Stimulated activated CD4-positive, alpha-beta T cell treated with anti-CD3 and anti-CD28 coated beads, Interleukin-1b, Interleukin-23, amount 100 ng/mL, for 24 hours (primary cell): Measurements from ENCODE around the gene COBL.
A peak's percentile ranks its signal among the peaks of the same experiment; 100 is the strongest.

ENCODE experiments used
- DNase-seq, 4 experiments: peaks; one replicate each; pipeline ENCODE4 v3.0.0-alpha.2; 2020; ENCODE audit warnings: low read depth in 4 of 4, low spot score in 1 of 4

The COBL gene

DNA sequence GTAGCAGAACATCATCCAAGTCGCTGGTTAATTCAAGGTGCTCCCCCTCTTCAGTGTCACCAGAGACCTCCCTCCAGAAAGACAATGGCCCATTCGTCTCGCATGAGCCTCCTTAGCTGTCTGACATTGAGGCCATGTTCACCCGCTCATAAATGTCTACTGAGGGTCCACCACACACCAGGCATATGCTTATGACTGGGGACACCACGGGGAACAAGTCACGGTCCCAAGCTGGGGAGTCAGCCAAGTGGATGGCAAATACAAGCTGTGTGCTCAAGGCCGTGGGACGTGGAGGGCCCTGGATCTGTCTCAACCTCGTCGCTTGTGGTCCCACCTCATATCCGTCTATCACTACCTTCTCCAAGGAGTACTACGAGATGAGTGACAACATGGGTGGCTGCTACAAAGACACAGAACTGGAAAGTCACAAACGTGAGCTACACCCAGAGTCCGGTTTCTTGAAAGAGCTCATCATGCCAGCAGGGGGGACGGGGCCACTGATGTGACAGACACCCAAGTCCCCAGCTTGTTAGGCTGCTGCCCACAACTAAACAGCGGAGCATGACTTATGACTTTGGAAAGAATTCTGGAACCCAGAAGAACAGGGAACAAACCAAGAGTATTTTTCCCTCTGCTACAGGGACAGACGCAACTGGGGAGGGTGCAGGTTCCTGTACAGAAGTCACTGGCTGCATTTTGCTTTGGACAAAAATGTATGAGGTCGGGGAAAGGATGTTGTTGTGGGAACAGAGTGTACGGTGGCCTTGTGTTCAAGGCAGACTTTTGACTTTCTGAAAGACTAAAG, 189.6 kb downstream of the COBL start:
- no peak for DNase-seq

DNA sequence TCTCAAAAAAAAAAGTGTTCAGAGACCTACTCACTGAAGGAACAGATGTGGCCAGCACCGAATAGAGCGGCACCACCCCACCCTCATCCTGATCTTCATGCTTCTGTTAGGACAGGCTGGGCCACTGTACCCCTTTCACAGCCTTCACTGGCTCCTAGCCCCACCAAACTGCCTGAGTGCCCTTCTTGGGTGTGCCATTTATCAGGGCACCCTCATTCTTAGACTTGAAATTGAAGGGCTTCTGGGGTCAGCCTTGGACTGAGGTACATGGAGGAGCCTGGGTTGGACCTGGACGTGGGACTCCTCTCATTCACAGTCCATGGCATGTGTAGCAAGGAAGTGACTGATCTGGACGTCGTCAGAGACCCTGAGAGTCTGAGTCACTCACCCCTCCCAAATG, 190.3 kb downstream of the COBL start:
- DNase-seq = no peak

DNA sequence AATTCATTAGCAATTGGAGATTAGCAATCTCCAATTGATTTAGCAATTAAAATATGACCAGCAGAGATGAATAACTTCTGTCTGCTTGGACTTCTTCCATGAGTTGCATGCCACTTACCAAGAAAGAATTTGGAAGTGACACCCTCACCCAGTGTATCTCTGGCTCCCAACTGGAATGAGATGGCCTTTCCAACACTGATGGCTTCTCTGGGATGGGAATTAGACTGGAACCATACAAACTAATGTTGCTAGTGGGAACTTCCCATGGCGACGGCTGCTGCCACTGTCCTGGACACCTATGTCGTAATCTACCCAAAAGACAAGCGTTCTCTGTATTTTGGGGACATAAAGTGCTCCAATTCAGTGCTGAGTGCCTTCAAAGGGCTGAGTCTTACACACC, 192.3 kb downstream of the COBL start:
- no peak for DNase-seq

DNA sequence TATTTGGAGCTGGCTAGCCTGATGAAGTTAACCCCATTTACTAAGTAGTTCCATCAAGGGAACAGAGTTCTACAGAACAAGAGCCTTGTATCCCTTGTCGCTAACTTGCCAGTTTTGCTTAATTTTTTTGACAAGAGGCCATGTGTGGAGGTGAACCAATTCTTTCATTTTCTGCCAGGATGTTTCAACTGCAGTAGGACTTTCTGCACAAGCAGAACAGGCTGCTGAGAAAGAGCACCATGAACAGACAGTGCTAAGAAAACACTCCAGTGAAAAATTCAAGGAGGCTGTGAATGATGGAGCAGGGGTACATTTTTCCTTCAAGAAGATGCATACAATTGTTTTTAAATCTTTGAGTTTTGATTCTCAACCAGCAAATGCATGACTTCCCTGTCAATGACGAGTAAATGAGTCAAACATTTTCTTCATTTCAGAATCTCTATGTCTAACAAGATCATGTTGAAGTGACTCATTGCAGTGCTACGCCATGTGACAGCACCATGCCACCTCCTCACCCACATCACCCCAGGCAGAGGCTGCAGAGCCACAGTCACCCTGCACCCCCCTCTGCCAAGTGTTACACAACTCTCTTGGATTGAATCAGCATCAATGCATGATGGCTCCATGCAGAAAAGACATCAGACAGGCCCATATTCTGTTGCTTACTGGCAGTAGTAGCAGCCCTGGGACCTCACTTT, 193.1 kb downstream of the COBL start:
- peak; percentile 36 to 68 (median 56) for DNase-seq

DNA sequence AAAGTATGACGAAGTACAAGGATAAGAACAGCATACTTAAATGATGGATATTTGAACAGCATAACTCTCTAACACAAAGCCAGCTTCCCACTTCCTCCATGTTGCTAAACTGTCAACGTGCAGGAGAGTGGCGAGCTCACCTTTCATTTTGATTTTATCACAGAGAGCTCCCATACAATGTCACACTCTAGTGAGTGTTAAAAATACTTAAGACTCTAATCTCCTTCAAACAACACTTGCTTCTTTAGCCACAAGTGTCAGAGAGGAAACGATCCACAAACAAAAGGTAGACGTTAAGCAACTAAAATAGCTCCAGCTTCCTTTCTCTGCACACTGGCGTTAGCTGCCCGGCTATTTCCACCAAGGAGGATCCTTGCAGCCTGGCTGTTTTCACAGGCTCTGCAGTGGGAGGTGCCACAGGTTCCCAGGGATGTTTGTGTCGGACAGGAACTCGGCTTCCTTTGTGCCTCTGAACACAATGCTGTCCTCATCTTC, 194.6 kb downstream of the COBL start:
- DNase-seq = no peak

DNA sequence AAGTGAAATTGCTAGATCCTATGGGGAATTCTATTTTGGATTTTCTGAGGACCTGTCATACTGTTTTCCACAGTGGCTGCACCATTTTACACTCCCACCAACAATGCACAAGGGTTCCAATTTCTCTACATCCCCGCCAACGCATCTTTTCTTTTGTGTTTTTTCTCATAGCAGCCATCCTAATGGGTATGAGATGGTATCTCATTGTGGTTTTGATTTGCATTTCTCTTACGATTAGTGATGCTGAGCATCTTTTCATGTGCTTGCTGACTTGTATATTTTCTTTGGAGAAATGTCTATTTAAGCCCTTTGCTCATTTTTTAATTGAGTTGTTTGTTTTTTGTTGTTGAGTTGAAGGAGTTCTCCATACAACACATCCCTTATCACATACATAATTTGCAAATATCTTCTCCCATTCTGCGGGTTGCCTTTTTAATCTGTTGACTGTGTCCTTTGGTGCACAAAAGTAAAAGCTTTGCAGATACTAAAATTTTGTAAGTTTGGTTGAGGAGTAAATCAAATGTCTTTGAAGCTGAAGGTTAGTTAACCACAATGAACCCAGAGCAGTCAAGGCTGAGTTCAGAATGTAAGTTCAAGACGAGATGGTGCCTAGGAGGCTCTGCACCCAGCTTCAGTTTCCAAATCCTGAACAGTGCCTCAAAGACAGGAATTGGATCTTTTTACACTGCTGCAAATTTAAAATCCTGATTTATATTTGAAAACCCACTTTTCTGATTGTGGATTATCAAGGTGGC, 195.4 kb downstream of the COBL start:
- no peak for DNase-seq

DNA sequence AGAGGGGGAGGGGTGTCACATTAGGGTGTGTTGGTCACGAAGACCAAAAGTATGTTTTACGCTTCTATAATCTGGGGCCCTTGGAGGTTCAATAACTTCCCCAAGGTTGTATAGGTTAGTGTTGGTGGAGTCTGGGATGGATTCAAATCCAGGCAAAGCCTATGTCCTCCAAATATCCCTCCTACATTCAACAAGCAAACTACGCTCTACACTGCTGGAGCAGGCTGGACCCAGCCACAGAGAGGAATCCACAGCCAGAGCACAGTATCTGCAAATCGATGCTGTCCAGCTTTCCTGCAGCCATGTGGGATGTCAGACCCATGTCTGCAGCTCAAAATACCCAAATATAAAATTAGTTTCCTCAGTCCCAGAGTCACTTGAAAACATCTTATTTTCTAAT, 198.0 kb downstream of the COBL start:
- no peak for DNase-seq

DNA sequence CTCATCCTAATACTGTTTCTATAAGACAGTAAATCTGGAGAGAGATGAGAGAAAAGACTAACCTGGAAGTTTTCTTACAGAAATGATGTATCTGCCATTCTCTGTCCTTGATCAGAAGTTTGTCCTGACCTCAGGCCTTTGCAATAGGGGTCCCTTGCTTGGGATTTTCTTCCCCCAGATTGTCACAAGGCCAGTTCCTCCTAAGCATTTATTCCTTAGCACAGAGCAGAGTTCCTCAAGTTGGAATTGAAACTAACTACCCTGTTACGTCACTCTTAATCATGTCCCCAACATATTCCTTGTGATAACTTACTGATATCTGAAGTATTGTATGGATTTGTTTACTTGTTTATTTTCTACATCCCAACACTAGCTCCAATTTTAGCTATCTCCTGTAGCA, 202.1 kb downstream of the COBL start:
- DNase-seq = no peak

DNA sequence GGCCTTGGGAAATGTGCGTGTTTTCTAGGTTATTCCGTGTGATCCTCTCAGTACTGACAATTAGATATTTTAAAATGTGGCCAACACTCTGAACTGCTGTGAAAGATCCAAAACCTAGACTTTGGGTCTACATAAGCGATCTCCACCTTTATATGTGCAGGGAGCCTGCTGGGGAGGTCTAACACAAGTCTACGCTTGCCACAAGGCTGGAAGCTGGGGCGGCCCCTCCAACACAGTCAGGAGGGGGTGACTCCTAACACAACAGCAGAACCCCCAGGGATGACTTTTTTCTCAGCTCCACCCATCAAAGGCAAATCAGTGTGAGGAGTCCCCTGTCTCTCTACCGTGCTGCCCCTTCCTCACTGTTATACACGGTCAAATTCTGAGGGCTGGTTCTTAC, 202.6 kb downstream of the COBL start:
- no peak for DNase-seq

DNA sequence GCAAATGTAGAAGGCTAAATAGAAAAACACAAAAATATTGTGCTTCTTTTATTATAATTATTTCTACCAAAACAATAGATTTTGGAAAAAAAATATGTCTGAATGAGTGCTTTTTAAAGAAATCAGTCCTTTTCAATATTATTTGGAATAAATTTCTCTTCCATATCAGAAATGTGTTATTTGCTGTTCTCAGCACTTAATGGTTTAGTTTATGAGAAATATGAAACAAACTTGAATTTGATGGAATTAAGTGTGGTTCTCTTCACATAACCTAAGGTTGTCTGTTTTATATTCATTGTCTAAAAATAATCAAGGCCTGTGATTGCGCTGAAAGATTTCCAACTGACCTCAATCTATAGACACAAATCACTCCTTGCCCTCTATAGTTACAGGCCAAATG, 203.0 kb downstream of the COBL start:
- DNase-seq = no peak

DNA sequence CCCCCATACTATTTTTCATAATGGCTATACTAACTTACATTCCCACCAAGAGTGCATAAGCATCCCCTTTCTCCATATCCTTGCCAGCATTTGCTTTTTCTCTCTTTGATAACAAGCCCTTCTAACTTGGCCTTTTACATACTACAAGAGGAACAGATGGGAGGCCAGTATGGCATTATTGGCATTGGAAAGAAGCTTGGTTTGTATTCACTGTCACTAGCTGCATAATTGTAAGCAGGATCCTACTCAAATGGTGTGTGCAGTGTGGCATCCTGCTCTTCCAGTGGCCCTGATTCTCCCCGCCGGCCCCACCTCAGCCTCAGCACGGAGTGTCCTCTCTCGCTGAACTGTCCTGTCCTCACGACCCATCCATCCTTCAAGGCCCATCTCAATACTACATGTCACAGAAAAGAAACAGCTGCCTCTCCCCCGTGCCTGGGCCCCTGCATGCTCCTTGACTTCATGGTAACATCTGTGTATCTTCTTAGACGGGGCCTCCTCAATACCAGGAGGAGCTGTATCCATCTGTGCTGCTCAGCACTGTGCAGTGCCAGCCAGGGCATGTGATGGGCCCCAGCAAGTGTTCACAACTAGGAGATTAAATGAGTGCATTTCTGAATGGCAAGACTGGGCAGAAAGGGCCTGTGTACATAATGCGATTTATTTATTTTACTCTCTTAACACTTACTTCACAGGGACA, 205.2 kb downstream of the COBL start:
- no peak for DNase-seq

DNA sequence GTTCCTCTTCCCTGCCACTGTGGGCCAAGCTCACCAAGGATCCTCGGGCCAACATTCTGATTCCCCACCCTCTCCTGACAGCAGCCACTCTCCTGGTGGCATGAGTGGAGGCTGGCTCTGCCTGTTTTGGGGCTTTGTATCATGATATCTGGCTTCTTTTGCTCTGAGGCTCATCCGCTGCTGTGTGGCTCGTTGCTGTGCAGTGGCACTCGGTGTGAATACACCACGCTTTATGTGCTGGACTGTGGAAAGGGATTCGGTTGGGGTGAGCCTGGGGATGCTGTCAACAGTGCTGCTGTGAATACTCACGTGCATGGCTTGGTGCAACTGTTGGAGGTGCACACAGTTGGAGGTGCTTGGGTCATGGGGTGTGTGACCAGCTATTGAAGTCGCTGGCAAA, 208.5 kb downstream of the COBL start:
- DNase-seq = no peak

DNA sequence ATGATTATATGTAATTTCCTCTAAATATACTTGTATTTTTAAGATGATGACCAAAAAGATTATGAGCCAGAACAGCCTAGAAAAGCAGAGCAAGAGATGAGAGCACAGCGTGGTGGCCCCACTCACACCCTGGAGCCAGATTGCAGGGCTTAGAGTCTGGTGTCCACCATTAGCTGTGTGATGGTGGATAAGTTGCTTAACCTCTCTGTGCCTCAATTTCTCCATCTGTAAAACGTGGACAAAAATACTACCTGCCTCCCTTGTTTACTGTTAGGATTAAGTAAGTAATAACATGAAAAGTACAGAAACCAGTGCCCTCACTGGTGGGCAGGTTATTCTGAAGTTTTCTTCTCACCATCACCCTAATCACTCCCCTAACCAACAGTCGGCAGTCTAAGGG, 212.3 kb downstream of the COBL start:
- no peak for DNase-seq

DNA sequence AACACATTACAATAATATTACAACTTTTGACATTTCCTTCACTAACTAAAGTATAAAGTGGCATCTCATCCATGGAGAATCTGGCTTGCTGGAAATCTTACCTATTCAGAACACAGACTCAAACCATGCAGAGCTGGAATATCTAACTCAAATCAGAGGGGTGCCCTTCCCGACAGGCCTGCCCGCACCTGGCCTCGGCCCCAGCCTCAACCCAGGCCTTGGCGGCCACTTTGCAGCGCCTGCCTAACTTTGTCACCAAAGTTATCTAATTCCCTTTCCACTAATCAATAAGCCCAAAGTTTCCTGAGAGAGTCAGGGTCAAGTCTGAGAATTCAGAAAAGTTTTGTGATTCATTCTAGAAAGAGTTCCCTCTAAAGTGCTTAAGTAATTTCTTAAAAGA, 212.9 kb downstream of the COBL start:
- DNase-seq = no peak

DNA sequence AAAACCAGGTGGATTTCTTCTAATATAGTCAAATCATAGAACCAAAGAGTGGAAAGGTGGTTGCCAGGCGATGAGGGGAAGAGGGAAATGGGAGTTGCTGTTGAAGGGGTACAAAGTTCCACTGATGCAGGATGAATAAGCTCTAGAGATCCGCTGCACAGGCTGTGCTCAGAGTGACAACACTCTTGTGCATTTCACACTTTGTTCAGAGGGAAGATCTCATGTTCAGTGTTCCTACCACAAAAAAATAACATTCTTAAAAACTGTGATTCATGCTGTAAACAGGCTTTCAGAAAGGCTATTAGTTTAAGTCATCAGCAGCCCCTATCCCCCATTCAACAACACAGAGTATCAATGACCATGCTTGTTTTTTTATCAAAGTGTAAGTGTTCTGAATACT, 213.8 kb downstream of the COBL start:
- no peak for DNase-seq

DNA sequence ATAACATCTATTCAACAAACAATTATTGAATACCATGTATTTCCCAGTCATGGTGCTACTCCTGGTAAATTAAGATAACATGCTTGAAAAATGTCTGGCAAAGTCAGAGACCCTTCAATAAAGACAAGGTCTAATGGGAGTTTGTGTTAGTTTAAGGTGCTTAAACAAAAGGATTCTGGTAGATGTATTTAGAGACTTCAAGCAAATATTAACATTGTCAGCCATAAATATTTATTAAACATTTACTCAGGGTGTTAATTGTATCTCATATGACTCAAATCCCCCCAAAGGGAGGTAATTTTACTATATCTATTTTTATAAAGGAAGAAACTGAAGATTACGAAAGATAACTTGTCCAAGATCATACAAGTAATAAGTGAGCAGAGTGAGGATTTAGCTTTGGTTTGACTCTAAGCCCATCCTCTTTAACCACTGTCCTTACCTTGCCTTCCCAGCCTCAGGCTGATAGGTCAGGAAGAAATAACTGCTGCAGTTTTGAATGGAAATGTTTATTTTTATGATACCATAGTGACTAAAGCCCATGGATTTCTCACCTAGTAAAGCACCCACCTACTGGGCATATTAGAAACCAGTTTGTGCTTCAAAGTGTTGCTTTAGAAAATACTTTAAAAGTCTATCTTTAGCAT, 215.4 kb downstream of the COBL start:
- no peak for DNase-seq

DNA sequence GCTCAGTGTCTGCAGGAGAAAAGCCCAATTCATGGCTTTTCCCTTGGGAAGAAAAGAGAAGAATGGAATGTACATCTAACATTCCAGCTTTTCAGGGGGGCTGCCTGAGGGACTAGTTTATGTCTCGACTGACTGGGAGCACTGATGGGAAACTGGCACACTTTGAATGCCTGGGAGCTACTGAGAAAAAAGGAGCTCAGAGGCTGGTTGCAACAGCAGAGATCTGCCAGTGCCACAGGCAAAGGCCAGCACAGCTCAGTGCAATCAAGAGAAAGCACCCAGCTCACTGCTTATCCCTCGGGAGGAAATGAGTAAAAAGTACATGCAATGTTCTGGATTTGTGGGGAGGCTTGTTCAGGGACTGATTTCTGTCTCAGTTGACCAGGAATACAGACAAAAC, 226.2 kb downstream of the COBL start:
- no peak for DNase-seq

DNA sequence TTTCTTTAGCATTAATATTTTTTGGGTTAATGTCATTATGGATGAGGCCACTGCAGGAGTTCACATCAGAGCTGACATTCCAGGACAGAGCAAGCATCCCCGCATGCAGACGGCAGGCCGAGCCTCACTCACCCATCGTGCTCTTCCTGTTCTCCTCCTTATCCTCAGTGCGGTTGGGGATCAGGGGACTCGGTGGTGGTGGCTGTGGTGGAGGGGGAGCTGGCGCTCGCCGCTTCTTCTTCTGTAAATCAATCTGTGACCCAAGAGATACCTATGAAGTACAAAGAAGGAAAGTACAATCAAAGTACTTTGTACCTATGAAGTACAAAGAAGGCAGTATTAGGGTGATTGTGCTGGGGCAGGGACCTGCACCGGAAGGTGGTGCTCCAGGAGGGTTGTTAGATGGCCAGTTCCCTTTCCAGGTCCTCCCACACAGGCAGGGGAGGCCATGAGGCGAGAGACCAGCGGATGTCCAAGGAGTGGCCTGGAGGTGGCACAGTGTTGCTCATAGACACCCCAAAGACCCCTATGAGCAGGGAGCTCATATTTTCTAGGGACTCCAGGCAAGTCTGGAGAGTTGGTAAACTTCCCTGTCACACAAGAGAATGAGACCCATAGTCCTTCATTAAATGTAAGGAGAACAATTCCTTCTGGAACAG, 231.4 kb downstream of the COBL start:
- no peak for DNase-seq

DNA sequence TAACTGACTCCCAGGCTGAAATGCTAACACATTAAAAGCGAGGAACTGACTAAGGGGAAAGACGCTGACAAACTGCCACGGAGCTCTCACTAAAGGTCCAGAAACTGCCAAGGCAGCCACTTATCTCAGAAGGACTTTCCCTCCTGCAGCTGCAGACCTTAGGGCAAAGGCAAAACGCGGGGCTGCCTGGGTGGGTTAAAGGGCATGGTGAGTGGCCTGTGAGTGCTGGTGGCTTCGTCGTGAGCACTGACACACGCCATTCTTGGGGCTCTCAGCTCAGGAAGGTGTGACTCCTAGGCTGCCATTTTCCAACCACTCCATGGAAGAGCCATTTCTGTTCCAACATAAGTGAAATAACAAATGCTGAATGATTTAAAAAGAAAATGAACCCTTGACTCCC, 232.5 kb downstream of the COBL start:
- no peak for DNase-seq

DNA sequence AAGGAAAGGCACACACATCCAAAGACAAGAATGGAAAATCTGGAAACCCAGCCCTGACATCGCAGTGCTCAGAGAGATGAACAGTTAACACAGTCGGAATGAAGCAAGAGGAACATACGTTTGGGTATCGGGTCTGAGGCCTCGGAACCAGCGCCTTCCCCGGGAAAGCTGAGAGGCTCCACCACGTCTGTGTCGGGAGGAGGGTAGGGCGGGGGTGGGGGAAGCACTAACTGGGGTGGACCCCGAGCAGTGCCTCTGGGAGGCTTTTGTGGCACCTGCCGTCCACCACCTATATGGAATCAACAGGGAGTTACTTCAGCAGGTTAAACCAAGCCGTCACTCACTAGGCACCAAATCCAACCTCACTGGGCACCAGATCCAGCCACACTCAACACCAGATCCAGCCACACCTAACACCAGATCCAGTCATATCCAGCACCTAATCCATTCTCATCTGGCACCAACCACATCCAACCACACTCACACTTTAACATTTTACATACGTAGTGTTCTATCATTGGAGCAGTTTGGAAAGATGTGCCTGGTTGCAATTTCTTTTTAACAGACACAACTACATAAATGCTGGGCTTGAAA, 233.6 kb downstream of the COBL start:
- DNase-seq = no peak
